NCI-H69 (cell line): ENCODE results near the gene SMC1B.
"Not testable (repeated sequence)": the region's sequence is repeated elsewhere in the genome, so short reads cannot be mapped to it uniquely, and the experiment has no call there.

Experiments used
- DNase-seq: peaks from one replicate; lab custom pipeline; 2025; lab: John Stamatoyannopoulos, UW

The SMC1B gene

GRCh38 chr22:45341498-45341897 is 71.9 kb downstream of the SMC1B start:
- DNase-seq: no peak

GRCh38 chr22:45340323-45340722 is 73.1 kb downstream of the SMC1B start:
- DNase-seq: no peak

- no peak for DNase-seq
Measured at GRCh38 chr22:45338795-45339194, 74.6 kb downstream of the SMC1B start.

- DNase-seq: no peak
Measured at GRCh38 chr22:45337536-45337935, 75.9 kb downstream of the SMC1B start.

- DNase-seq: no peak
Measured at GRCh38 chr22:45336971-45337431, 76.4 kb downstream of the SMC1B start.

GRCh38 chr22:45335854-45336522 is 77.4 kb downstream of the SMC1B start:
- no peak for DNase-seq

- no peak for DNase-seq
Measured at GRCh38 chr22:45335021-45335818, 78.2 kb downstream of the SMC1B start.

GRCh38 chr22:45334528-45334927 is 78.9 kb downstream of the SMC1B start:
- DNase-seq: no peak

- DNase-seq: no peak
Measured at GRCh38 chr22:45334068-45334467, 79.3 kb downstream of the SMC1B start.

GRCh38 chr22:45332001-45332400 is 81.4 kb downstream of the SMC1B start:
- DNase-seq: no peak

- no peak for DNase-seq
Measured at GRCh38 chr22:45331486-45331885, 81.9 kb downstream of the SMC1B start.

GRCh38 chr22:45330548-45330947 is 82.9 kb downstream of the SMC1B start:
- no peak for DNase-seq

GRCh38 chr22:45329530-45329936 is 83.9 kb downstream of the SMC1B start:
- peak; percentile 92 for DNase-seq

GRCh38 chr22:45328822-45329529 is 84.4 kb downstream of the SMC1B start:
- DNase-seq: peak; percentile 62

- DNase-seq: not testable (repeated sequence)
Measured at GRCh38 chr22:45328261-45328660, 85.1 kb downstream of the SMC1B start.

- DNase-seq: no peak
Measured at GRCh38 chr22:45324311-45324711, 89.1 kb downstream of the SMC1B start.

GRCh38 chr22:45323695-45324094 is 89.7 kb downstream of the SMC1B start:
- no peak for DNase-seq

- DNase-seq: no peak
Measured at GRCh38 chr22:45322873-45323525, 90.4 kb downstream of the SMC1B start.

- no peak for DNase-seq
Measured at GRCh38 chr22:45321827-45322226, 91.6 kb downstream of the SMC1B start.

GRCh38 chr22:45320357-45320976 is 92.9 kb downstream of the SMC1B start:
- DNase-seq: no peak

GRCh38 chr22:45319324-45319685 is 94.1 kb downstream of the SMC1B start:
- no peak for DNase-seq
